Stimulated activated CD4-positive, alpha-beta T cell treated with anti-CD3 and anti-CD28 coated beads, Interleukin-2, amount 100 ng/mL, for 4 hours (primary cell): ENCODE measurements around the gene BTG1.
"Not testable (repeated sequence)": the region's sequence is repeated elsewhere in the genome, so short reads cannot be mapped to it uniquely, and the experiment has no call there.

Source experiments
- DNase-seq: peaks from one replicate; pipeline ENCODE4 v3.0.0-alpha.2; 2020; ENCODE audit warnings: low read depth

BTG1 gene

DNA sequence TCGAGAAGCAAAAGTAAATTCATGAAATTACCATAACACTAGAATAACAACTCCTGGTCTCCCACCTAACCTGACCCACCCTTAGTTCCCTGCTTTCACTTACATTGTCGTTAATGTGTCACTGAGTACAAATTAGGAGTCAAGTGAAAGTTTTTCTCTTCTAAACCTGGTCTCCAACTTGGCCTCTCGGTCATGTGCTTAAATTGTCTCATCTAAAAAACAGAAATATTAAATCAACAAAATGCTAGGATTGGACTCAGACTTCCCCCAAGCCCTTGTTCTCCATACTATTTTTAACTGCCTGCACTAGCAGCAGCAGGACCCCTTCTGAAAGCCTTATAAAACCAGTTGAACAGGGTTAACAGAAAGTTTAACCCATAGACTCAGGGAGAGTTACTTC lies 1.8 kb upstream of the BTG1 start:
- no peak for DNase-seq

DNA sequence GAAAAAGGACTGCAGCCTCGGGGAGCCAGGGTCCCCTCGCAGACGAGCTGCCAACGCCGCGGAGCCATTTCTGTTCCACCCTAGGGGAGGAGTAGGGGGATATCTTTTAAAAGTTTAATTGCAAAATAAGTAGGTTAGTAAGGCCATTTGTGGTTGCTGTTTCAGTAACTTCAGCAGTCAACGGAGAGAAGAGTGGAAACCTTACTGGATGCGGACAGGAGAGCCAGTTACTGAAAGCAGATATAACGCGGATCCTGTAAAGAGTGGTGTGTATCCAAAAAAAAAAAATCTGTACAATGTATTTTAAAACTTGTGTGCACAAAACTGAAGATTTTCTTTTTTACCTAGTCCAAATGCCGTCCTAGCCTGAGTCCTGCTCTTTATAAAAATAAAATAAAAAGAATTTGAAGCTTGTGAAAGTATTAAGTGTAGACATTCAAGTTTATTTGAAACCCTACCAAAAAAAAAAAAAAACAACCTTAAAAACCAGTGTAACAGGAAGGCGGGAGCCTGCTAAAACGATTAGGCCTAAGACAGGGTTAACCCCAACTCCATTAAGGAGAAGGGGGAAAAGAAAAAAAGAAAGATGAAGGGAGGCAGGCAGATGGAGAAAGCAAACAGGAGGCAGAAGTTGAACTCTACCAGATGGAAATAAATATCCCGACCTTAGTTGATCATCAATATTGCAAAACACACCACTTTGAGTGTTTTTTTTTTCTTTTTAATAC lies 1.0 kb upstream of the BTG1 start:
- DNase-seq: no peak

DNA sequence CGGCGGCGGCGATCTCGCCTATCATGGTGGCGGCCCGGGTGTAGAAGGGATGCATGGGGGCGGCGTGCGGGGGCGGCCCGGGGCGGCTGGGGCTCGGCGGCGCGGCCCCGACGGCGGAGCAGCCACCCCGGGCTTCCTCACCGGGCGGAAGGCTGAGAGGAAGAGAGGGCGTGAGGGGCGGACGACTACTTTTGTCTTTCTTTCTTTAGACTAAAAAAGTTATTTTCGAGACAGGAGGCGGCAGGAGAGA lies 240 bp downstream of the BTG1 start:
- no peak for DNase-seq

DNA sequence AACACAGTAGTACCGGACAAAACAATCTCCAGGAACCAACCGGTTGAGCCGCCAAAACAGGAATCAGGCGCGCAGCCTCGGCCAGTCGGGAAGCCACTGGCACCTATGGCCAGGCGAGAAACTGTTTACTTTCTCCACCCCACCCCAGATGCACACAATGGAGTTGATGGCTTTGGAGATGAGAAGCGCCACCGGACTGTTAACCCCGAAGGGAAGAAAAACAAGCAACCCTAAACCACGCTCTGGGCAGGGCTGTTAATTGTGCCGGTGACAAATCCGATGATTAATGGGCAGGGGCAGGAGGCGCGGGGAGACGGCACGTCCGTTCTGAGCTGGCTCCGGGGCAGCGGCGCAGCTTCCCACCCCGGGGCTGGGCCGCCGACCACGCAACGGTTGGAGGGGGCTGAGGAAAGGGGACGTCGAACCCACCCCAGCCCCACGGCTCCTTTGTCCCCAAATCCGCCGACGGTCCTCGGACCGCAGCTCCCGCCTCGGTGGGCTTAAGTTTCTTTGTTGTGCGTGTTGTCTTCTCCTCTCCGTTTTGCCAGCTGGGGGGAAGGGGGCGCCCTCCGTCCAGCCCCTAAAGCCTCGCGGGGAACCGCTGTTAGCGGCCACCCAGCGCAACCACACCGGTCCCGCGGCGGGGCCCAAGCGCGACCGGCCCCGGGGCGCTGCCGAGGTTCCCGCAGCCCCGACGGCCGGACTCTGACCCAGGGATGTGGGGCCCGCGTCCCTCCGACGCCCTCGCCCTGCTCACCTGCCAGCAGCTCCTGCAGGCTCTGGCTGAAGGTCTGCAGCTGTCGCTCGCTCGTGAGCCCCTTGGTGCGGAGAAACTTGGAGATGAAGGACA lies 790 bp downstream of the BTG1 start:
- peak; percentile 46 for DNase-seq

DNA sequence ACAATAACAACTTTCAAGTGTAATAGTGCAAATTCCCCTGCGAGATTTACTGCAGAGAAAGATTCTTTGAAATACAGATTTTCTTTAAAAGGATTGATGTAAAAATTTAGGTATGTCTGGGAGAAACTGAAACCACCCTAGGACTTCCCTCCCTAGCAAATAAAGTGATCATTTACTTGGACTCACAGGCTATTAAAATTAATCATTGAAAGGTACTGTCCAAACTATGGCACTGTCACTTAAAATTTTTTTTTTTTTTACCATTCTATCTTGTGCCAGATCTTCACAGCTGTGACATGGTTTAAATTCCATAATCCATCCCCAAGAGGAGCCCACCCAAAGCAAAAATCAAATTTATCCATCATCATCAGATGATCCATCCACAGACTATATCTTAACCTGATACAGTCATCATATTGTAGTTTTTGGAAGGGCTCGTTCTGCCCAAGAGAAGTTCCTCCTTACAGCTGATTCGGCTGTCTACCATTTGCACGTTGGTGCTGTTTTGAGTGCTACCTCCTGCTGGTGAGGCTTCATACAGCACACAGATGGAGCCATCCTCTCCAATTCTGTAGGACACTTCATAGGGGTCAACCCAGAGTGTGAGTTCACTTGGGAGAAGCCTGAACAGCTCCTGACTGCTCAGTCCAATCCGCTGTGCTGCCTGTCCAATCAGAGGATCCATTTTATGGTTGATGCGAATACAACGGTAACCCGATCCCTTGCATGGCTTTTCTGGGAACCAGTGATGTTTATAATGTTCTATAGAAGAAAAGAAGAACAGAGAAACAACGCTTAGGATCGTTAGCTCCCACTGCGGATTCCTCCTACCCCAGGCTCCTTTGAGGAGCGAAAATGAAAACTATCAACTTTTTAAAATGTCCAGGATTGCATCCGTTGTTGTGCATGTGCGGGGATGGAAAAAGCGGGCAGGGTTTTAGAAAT lies 1.7 kb downstream of the BTG1 start:
- peak; percentile 64 for DNase-seq

DNA sequence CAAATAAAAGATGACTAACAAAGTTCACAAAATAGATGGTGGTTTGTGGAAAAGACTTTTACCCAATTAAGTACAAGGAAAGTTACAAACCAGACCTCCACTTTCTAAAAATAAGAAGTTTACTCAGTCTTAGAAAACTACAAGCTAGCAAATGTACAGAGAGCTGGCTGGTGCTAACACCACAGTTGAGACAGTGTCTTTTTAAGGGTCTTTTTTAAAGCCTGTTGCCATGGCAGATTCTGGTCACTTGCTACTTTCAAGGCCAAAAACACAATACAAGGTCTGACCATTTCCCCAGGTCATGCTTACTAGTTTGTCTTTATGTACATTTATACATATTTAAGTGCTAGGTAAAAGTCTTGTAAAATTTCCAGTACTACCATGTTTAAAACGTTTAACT lies 2.4 kb downstream of the BTG1 start:
- DNase-seq: no peak

DNA sequence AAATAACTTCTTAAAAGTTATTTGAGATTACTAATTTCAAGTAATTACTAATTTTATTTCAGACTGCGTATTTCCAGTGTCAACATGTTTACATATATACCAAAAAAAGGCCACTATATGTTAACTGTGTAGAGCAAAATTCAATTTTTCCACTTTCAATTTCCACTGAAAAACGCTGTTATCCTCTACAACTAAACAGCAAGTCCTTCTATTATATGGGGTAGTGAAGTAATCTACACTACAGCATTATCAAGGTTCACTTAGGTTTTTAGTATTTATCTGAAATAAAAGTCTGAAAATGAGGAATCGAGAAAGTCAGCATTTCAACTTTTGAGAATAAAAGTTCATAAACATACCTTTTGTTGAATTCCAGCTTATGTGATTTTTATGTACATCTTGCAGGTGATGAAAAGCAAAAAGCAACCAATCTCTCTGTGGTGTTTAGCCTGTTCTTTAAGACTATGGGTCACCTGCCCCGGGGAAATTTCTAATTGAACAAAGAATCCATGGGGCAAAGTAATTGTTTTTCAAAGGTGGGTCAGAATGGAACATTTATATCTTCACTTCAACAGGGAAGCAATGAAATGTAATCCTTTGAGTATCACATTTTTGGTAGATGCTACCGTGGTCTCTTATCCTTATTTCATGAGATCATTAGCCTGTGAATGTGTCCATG lies 3.3 kb downstream of the BTG1 start:
- DNase-seq: no peak

DNA sequence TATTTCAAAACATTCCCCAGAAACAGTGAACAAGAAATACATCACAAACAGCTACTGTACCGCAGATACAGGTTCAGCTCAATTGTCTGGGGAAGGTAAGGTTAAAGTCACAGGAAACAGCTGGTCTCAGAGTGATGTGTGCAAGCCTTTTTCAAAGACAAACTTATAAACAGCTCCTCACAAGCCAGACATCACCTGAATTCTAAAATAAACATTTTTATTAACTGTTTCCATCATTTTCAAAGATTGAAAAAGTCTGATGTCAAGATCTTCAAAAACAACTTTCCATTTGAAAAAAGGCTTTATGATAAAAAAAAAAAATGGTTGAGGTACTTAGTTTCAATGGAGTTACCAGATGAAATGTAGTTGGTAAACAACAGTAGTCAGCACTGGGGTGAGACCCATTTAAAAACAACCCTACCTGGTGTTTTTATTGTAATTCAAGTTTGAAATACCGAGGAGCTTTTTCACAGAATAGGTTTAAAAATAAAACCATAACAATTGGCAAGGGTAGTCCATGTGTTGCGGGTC lies 4.0 kb downstream of the BTG1 start:
- DNase-seq: no peak

DNA sequence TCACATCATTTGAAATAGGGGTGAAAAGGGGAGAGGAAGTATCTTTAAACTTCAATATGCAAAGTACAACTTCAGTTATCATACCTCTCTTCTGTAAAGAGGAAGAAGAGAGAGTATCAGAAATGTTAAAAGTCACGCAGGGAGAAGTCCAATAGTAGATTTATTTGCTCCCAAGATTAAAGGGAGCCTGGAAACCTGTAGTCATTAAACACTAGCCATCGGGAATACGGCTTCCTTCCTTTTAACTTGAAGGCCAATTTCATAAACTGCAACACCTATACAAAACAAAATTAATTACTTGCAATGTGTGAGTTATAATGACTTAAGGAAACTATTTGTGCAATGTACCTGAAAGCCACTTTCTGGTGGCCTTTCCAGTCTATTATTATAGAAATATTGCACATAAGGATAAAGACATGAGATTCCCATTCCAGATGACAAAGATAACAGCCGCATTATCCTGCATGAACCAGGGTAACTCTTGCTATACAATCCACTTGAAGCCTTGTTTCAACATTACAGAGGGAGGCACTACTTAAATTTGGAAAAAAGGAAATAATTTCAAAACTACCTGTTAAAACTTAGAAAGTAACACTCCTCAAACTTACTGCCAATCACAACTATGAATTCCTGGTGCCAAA lies 4.6 kb downstream of the BTG1 start:
- no peak for DNase-seq

DNA sequence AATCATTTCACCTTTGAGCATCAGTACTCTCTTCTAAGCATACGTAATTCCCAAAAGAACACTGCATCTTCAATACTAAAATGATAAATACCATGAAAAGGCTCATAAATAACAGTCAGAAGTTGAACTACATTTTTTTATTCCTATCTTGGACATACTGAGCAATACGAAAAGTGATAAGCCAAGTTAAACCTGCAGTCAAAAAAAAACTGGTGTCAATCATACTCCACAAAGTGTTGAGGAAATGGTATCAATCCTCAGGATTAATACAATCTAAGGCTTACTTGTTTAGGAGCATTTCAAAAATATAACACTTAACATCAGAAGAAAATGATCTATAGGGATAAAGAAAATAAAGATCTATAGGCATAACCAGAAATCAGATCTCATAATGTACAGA lies 5.5 kb downstream of the BTG1 start:
- no peak for DNase-seq

DNA sequence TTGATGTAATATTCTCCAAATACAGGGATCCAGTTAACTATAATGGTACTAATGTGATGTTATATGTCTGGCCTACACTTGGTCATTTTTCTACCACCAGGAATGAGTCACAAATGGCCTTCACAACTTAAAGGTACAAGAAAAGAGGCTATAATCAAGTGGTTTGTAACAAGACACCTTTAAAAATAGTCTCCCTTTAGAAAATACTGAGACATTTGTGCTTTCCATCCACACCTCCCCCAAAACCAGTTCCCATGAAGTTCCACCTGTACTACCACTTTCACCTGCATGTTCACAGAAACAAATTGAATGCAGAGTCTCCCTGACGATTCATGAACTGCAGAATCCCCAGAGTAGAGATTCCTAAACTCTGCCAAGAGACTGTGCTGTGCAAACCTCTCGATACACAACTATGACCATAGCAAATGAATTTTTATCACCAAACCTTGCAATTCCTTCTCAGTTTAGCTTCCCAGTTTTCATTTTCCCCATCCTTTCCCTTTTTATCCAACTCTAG lies 6.0 kb downstream of the BTG1 start:
- DNase-seq: no peak

DNA sequence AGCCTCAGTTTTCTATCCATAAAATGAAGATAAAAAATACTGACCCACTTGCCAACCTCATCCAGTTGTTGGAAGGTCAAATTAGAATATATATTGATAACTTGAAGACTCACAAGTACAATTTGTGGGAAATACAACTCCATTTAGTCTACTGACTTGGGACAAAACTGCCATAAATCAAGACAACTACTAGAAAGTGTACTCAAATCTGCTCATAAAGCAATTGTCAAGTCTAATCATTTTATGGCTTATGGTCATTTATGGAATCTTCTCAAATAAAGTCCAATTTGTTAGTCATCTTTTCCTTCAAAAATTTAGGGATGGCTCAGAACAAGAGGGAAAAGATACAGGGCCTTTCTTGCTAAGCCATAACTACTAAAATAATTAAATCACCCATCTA lies 7.0 kb downstream of the BTG1 start:
- no peak for DNase-seq

DNA sequence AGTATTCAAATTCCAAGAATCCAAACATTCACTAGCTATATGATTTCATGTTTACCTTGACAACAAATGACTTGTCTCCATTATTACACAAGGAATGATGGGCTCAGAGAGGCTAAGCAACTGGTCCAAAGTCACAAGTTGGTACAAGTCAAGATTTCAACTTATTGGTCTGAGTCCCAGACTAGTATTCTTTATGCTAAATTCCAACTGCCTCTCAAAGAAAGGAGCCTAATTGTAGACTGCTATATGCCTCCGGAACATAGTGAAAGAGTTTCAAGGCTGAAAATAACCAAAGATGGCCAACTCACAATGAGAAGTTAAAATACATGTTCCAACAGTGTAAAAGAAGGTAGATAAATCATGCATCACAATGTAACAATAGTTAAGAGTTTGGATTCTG lies 7.5 kb downstream of the BTG1 start:
- no peak for DNase-seq

DNA sequence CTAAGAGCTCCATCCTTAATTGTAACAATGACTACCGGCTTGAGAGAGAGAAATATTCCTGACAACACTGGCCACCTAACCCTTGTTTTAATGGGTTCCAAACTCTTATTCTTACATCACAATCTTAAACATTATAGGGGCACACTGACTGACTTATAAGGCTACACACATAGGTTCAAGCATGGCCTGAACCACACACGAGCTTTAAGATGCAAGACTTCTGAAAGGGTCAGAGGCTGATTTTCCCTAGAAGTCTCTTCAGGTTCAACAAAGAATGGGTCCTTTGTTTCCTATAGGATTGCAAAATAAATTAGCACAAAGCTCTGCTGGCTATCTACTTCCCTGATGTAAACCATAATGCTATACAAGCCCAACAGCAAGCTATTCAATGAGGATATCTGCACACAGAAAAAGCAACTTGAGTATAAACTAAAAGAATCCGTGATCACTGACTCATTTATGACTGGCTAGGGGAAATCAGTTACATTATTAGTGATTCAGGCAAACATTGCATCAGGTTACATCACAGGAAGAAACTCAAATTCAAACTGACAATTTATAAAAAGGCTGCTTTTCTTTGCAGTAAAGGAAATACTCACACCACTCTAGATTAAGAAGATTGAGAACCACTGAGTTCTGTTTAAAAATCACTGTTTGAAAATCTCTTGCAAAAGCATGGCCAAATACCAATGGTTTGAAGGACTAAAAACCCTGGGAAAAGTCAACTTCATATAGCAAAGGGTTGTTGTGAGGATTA lies 8.5 kb downstream of the BTG1 start:
- DNase-seq: no peak

DNA sequence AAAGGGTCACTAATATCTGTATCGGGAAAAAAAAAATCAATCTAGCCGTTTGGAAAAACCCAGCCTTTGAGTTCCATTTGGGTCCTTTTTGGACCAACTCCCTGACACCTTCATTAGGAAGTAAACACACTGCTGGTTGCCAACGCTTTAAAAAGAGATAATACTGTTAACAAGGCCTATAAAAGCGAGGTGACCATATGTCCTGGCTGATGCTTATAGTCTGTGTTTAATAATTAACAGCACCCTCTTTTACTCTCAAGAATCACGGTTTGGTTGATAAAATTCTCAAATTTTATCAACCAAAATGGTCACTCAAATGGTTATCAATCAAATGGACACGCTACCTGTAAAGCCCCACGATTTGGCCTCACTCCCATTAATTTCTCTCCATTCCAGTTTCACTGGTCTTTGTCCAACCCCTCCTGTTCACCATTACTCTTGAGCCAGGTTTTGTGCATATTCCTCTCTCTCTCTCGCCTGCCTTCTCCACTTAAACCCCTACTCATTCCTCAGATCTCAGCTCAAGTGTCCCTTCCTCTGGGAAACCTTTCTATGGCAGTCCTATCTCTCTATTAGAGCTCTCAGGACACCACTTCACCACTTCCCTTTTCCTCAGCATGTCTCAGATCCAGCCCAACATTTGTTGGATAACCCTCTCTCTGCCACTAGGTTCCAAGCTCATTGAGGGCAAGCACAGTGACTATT lies 9.5 kb downstream of the BTG1 start:
- DNase-seq: no peak

DNA sequence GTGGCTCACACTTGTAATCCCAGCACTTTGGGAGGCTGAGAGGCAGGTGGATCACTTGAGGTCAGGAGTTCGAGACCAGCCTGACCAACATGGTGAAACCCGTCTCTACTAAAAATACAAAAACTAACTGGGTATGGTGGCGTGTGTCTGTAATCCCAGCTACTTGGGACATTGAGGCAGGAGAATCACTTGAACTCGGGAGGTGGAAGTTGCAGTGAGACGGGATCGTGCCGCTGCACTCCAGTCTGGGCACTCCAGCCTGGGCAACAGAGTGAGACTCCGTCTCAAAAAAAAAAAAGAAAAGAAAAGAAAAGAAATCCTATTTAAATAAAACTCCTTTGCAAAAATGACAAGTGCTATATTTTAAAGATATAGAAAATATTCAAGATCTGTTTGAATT lies 10.1 kb downstream of the BTG1 start:
- DNase-seq: not testable (repeated sequence)

DNA sequence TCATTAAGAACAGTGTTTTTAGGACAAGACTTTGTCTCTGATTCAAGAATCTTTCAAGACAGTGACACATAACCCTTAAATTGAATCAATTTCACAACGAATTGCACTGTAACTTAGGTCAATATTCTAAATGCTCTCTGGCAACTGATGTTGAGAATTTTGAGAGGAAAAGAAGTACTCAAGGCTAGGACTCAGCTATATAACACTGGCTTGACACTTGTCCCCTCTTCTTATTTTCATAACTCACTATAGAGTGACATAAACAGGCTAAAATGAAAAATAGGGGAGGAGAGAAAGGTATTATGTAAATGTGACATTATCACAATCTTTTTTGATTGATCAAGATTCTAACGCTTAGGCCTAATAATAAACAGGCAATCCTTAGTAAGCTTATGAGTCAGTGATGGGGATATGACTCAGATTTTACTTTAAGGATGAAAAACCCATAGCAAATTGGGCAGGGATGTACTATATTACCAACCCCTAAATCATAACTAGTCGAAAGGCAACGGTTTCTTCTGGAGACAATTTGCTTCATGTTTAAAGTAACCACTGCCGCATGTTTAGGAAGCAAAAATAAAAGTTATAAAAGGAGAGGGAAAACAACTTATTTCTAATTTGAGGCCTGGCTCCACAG lies 10.9 kb downstream of the BTG1 start:
- DNase-seq: no peak

DNA sequence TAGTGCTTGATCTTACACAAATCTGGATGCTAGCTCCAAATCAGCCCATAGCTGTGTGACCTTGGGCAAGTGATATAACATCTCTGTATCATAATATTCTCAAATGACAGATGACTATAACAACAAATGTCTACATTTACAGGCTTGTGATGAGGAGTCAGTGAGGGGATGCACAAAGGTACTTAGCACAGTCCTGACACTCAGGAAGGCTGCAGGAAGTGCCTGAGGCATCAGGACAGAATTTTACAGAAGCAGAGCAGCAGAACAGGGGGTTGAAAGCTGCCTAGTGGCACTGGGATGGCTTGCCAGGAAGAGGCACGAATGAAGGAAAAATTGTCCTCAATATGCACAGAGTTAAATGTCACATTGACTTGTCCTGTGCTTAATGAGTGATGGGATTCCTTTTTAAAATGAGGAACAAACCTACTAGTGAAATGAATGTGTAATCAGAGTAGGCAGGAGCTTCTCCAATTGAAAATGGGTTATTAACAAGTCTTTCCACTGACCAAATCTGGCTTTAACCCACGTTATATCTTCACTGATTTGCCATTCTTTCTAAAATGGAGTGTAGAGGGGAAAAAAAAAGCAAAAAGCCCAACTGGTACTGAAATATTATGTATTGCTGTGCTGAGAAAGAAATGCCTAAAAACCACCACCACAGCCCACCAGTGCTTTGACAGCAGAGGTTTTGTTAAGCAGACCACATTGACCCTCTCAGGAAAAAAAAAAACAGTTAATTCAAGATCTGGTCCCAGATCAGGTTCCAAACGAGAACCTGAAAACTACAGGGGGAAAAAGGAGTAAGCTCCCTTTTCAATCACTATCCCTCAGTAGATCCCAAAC lies 11.6 kb downstream of the BTG1 start:
- DNase-seq: no peak
